ENCODE measurements around the gene UBR4. TPM values are rescaled to one million over a fixed set of nuclear protein-coding genes. Genes with fewer than 3 reads are reported as not detected.

Gene UBR4
- polyA plus RNA-seq, 2 of the 4 experiments (the other 2 are of a cell fraction) = 55.8 to 74.3 TPM

- DNase-seq (ENCODE audit: low read depth in 1 of 2, low spot score in 1 of 2) = no peak
- ChIA-PET POLR2A (no interaction called here), CTCF (interaction anchor here (0.5 to 1.4 kb wide), 4 partner anchors 9 to 126 kb away, joined by 3 to 4 read pairs (median 4); no protein-coding TSS in a partner anchor)
- H3K4me3 ChIP-seq = no peak overlapping the region
- H3K27ac ChIP-seq = no peak overlapping the region
- ATAC-seq = no peak
- H3K4me2 ChIP-seq = no peak overlapping the region
- no peaks in the 10 kb centered on the region for H3K9me3 ChIP-seq
- TF ChIP-seq ZSCAN20 (CRISPR knock-in tag; IDR thresholded peaks at IDR 0.05) (no peak), CHD2 (IDR thresholded peaks at IDR 0.05; ENCODE audit: low read length, partially characterized antibody) (no peak), CEBPB (IDR thresholded peaks at IDR 0.05) (no peak), EHMT2 (IDR thresholded peaks at IDR 0.05; ENCODE audit: low read depth) (no peak), POLR2AphosphoS2 (conservative IDR thresholded peaks at IDR 0.05; ENCODE audit: low read length) (no peak), HOXA7 (CRISPR knock-in tag; IDR thresholded peaks at IDR 0.05) (no peak), NPAS2 (CRISPR knock-in tag; IDR thresholded peaks at IDR 0.05; ENCODE audit: borderline replicate concordance) (no peak), SMC3 (IDR thresholded peaks at IDR 0.05) (no peak), USF2 (IDR thresholded peaks at IDR 0.05) (no peak), HES2 (IDR thresholded peaks at IDR 0.05) (no peak), SREBF2 (IDR thresholded peaks at IDR 0.05) (no peak), ZFP36 (IDR thresholded peaks at IDR 0.05; ENCODE audit: borderline replicate concordance, partially characterized antibody) (no peak), ZNF302 (CRISPR knock-in tag; IDR thresholded peaks at IDR 0.05) (no peak), JUN (IDR thresholded peaks at IDR 0.05) (no peak), RARB (CRISPR knock-in tag; IDR thresholded peaks at IDR 0.05) (no peak)
- TF ChIP-seq, protein P1, sequence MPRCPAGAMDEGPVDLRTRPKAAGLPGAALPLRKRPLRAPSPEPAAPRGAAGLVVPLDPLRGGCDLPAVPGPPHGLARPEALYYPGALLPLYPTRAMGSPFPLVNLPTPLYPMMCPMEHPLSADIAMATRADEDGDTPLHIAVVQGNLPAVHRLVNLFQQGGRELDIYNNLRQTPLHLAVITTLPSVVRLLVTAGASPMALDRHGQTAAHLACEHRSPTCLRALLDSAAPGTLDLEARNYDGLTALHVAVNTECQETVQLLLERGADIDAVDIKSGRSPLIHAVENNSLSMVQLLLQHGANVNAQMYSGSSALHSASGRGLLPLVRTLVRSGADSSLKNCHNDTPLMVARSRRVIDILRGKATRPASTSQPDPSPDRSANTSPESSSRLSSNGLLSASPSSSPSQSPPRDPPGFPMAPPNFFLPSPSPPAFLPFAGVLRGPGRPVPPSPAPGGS (IDR thresholded peaks at IDR 0.05) = no peak
- H3K4me1 ChIP-seq = peaks cover 6% of the 10 kb centered on the region
- FAIRE-seq = no peak
- 83% methylated on average over 5 of the region's 5 CpGs for WGBS (ENCODE audit: missing lambda C conversion rate)
Measured at GRCh38 chr1:19038732-19039131, 171.3 kb downstream of the UBR4 start.

GRCh38 chr1:19038096-19038495 lies 172.0 kb downstream of the UBR4 start:
- H3K4me1 ChIP-seq = peaks cover 9% of the 10 kb centered on the region
- CTCF ChIA-PET = interaction anchor here (0.5 to 1.0 kb wide), 2 partner anchors 64 to 125 kb away, joined by 3 read pairs; no protein-coding TSS in a partner anchor
- no peak overlapping the region for H3K27ac ChIP-seq
- no peak for FAIRE-seq
- ATAC-seq = no peak
- TF ChIP-seq, protein P2, sequence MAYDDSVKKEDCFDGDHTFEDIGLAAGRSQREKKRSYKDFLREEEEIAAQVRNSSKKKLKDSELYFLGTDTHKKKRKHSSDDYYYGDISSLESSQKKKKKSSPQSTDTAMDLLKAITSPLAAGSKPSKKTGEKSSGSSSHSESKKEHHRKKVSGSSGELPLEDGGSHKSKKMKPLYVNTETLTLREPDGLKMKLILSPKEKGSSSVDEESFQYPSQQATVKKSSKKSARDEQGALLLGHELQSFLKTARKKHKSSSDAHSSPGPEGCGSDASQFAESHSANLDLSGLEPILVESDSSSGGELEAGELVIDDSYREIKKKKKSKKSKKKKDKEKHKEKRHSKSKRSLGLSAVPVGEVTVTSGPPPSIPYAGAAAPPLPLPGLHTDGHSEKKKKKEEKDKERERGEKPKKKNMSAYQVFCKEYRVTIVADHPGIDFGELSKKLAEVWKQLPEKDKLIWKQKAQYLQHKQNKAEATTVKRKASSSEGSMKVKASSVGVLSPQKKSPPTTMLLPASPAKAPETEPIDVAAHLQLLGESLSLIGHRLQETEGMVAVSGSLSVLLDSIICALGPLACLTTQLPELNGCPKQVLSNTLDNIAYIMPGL (CRISPR knock-in tag; IDR thresholded peaks at IDR 0.05; ENCODE audit: borderline replicate concordance) = no peak
- TF ChIP-seq, protein P3, sequence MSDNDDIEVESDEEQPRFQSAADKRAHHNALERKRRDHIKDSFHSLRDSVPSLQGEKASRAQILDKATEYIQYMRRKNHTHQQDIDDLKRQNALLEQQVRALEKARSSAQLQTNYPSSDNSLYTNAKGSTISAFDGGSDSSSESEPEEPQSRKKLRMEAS (IDR thresholded peaks at IDR 0.05) = no peak
- no peak for TF ChIP-seq MAZ (IDR thresholded peaks at IDR 0.05; ENCODE audit: borderline replicate concordance, low read depth, low read length)
- TF ChIP-seq, protein P4, sequence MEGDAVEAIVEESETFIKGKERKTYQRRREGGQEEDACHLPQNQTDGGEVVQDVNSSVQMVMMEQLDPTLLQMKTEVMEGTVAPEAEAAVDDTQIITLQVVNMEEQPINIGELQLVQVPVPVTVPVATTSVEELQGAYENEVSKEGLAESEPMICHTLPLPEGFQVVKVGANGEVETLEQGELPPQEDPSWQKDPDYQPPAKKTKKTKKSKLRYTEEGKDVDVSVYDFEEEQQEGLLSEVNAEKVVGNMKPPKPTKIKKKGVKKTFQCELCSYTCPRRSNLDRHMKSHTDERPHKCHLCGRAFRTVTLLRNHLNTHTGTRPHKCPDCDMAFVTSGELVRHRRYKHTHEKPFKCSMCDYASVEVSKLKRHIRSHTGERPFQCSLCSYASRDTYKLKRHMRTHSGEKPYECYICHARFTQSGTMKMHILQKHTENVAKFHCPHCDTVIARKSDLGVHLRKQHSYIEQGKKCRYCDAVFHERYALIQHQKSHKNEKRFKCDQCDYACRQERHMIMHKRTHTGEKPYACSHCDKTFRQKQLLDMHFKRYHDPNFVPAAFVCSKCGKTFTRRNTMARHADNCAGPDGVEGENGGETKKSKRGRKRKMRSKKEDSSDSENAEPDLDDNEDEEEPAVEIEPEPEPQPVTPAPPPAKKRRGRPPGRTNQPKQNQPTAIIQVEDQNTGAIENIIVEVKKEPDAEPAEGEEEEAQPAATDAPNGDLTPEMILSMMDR (IDR thresholded peaks at IDR 0.05) = no peak
- no peak for TF ChIP-seq KDM5A (IDR thresholded peaks at IDR 0.05)
- TF ChIP-seq CHD2 (IDR thresholded peaks at IDR 0.05; ENCODE audit: low read length, partially characterized antibody) = no peak
- TF ChIP-seq TP53 (CRISPR knock-in tag; IDR thresholded peaks at IDR 0.05) = no peak
- no peak for TF ChIP-seq RCOR1 (IDR thresholded peaks at IDR 0.05; ENCODE audit: low read depth, low read length)
- TF ChIP-seq, protein P5, sequence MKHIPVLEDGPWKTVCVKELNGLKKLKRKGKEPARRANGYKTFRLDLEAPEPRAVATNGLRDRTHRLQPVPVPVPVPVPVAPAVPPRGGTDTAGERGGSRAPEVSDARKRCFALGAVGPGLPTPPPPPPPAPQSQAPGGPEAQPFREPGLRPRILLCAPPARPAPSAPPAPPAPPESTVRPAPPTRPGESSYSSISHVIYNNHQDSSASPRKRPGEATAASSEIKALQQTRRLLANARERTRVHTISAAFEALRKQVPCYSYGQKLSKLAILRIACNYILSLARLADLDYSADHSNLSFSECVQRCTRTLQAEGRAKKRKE (CRISPR knock-in tag; IDR thresholded peaks at IDR 0.05; ENCODE audit: low read depth) = no peak
- no peak for TF ChIP-seq FOSL2 (IDR thresholded peaks at IDR 0.05)
- TF ChIP-seq FOSL2 (CRISPR knock-in tag; IDR thresholded peaks at IDR 0.05) = no peak
- 63% methylated on average over 5 of the region's 5 CpGs for WGBS (ENCODE audit: missing lambda C conversion rate)
- no peak overlapping the region for H3K4me3 ChIP-seq
- no peaks in the 10 kb centered on the region for H3K9me3 ChIP-seq
- no peak for DNase-seq (ENCODE audit: low read depth in 1 of 2, low spot score in 1 of 2)
- POLR2A ChIA-PET = no interaction called here
- H3K4me2 ChIP-seq = no peak overlapping the region
